IPS-NIHi11 (cell line): ENCODE measurements around the gene RAP1GAP2.
"Not testable (repeated sequence)": the region's sequence is repeated elsewhere in the genome, so short reads cannot be mapped to it uniquely, and the experiment has no call there.

Experiments
- DNase-seq: peaks from one replicate; pipeline ENCODE4 v3.0.0; 2012; ENCODE audit warnings: mixed read lengths, low spot score

Gene RAP1GAP2

GRCh38 chr17:2796164-2797125 is at the start of gene RAP1GAP2:
Gene RAP1GAP2, plus strand, starts transcription at chr17:2796438. Its CDS starts 90 bp downstream, at chr17:2796528.
- DNase-seq, result no peak

DNA sequence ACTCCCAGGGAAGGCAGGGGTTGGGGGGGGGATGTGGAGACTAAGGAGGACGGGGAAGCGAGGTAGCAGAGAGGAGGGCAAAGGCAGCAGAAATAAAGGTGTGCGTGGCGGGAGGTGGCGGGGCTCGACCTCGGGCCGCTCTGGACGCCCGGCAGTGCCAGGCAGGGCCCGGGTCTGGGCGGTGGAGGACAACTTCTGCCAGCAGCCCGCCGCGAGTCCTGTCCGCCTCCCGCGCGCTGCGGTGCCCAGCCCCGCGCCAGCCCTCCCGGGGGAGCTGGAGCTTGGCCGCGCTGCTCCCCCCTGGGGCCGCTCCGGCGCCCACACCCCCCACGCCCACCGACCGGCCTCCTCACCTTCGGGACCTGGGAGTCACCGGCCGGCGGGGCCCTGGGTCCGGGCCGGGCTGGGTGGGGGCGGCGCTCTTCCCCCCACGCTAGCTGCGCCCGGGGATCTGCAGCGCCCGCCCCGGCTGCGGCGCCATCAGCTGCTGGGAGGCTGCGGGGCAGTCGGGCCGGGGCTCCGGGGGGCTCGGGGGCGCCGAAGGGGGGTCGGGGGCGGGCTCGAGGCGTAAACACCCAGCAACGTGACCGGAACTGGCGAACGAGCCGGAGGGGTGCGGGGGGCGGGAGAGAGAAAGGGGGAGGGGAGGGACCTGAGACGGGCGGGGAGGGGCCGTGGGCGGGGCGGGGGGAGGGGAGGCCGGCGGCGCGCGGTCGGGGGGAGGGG is 47.0 kb upstream of the RAP1GAP2 start, which contains the start of gene CCDC92B:
Gene CCDC92B, minus strand, starts transcription at position 595 of the 726 bp plus-strand sequence. CDS start 14,507 bp downstream, outside the sequence.
- DNase-seq, result peak; percentile 79

DNA sequence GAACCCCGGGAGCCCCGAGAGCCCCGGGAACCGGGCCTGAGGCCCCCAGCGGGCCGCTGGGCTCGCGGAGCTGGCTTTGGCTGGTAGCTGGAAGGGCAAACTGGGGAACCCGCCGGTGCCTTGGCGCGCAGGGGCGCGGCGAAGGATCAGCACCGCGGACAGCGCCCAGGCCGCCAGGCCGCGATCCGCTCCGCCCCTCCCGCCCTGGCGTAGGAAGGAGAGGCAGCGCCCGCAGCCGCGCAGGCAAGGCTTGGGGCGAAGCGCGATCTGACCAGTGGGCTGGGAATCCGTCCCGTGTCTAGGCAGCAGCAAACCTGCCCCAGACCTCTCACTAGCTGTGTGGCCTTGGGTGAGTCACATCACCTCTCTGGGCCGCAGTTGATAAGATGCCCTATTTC is 46.5 kb upstream of the RAP1GAP2 start:
- peak; percentile 96 for DNase-seq

DNA sequence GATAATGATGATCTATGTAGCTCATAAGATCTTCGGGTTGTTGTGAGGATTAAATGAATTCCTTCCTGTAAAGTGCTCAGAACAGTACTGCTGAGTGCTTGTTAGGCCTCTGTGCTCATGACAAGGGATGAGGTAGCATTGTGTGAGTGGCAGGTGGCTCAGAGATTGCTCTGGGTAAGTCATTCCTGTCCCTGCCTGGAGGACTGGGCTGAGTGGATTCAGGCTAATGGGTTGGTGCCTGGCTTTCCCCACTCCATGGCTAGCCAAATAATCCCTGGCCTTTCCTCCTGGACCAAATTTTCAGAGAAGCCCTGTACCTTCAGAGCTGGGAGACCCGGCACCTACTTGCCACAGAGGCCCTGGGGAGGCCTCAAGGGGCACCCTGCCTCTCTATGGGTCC is 45.5 kb upstream of the RAP1GAP2 start:
- DNase-seq, result no peak

DNA sequence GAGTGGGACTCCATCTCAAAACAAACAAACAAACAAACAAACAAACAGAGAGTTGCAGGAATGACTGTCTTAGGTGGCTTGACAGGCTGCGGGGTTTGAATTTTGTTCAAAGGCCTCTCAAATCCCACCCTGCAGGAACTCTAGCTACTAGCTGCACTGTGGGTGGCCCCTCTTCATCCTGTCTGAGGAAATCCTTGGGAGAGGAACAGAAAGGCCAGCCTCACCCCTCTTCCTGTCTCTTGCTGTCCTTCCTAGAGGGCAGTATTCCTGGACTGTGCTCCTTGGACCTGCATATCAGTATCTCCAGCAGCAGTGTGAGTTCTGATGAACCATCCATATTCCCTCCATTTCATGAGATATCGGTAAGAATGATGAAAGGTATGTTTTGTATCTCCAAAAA is 44.7 kb upstream of the RAP1GAP2 start:
- DNase-seq, result no peak

GRCh38 chr17:2755891-2756724 is 40.1 kb upstream of the RAP1GAP2 start:
- peak; percentile 74 for DNase-seq

GRCh38 chr17:2758870-2759269 is 37.4 kb upstream of the RAP1GAP2 start:
- no peak for DNase-seq

DNA sequence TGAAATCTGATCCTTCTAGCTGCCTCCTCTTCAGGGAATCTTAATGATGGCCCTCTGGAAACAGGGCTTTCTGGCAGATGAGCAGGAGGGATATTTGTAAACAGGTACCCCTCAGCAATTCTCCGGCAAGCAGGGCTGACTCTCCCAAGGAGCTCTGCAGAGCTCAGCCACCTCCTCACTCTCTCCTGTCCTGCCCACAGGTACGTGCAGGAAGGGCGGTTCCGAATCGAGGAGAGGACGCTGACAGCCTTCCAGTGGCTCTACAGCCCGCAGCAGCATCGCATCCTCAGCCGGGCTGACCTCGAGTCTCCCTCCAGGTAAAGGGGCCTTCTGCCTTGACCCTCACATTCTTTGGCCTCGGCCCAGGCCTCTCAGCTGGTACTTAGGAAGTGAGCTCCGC is 26.1 kb upstream of the RAP1GAP2 start:
- no peak for DNase-seq

- no peak for DNase-seq
Measured at GRCh38 chr17:2775206-2775605, 21.0 kb upstream of the RAP1GAP2 start.

GRCh38 chr17:2776589-2777241 is 19.5 kb upstream of the RAP1GAP2 start:
- peak; percentile 91 for DNase-seq

- peak; percentile 55 for DNase-seq
Measured at GRCh38 chr17:2777242-2777867, 18.9 kb upstream of the RAP1GAP2 start.

- DNase-seq, result no peak
Measured at GRCh38 chr17:2778489-2778888, 17.7 kb upstream of the RAP1GAP2 start.

GRCh38 chr17:2779545-2779944 is 16.7 kb upstream of the RAP1GAP2 start:
- no peak for DNase-seq

DNA sequence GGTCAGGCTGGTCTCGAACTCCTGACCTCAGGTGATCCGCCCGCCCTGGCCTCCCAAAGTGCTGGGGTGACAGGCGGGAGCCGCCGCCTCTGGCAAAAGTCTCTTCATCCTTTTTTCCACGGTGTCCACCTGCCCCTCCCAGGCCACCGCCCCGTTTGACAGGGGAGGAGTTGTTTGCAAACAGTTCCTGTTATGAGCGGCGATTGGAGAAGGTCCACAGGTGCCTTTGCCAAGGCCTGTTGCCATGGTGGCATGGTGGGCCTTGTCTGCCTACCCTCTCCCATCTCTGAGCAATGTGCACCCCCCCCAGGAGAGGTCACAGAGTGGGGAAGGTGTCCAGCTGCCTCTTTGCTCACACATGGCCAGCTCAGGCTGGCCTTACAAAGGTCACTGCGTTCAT is 16.0 kb upstream of the RAP1GAP2 start:
- no peak for DNase-seq

GRCh38 chr17:2780931-2781454 is 15.2 kb upstream of the RAP1GAP2 start:
- DNase-seq, result no peak

GRCh38 chr17:2781598-2781997 is 14.6 kb upstream of the RAP1GAP2 start:
- not testable (repeated sequence) for DNase-seq

- no peak for DNase-seq
Measured at GRCh38 chr17:2782055-2782454, 14.2 kb upstream of the RAP1GAP2 start.

GRCh38 chr17:2783310-2784030 is 12.8 kb upstream of the RAP1GAP2 start:
- DNase-seq, result no peak

GRCh38 chr17:2784864-2785263 is 11.4 kb upstream of the RAP1GAP2 start:
- no peak for DNase-seq

DNA sequence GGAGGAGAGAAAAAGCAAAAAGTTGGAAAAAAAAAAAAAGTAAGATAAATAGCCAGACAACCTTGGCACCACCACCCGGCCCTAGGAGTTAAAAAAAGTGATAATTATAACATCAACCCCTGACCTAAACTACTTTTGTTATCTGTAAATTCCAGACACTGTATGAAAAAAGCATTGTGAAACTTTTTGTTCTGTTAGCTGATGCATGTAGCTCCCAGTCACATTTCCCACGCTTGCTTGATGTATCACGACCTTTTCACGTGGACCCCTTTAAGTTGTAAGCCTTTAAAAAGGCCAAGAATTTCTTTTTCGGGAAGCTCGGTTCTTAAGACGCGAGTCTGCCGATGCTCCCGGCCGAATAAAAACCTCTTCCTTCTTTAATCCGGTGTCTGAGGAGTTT is 10.9 kb upstream of the RAP1GAP2 start:
- not testable (repeated sequence) for DNase-seq
